Mesenchymal stem cell (in vitro differentiated cells and primary cell): ENCODE results near the gene RNF11.
A peak's percentile ranks its signal among the peaks of the same experiment; 100 is the strongest.

ENCODE experiments used
- DNase-seq: peaks from one replicate; pipeline ENCODE4 v3.0.0-alpha.2; 2013
- H2AFZ ChIP-seq: one replicate; pipeline ENCODE4 v1.6.1; 2013; ENCODE audit warnings: low read depth, mild to moderate bottlenecking, control low read depth, inconsistent platforms, low read length, moderate library complexity
- H2AK5ac ChIP-seq: 2 replicates; pipeline ENCODE4 v1.6.1; 2013; ENCODE audit warnings: low read length, moderate library complexity, mild to moderate bottlenecking, inconsistent platforms; ENCODE audit not compliant: severe bottlenecking
- H2BK120ac ChIP-seq: one replicate; pipeline ENCODE4 v1.6.1; 2013; ENCODE audit warnings: low read depth, mild to moderate bottlenecking, inconsistent platforms, low read length, moderate library complexity
- H2BK12ac ChIP-seq, 2 experiments: one replicate each; pipeline ENCODE4 v1.6.1; 2013; ENCODE audit warnings: inconsistent platforms in 2 of 2, low read length in 2 of 2, mild to moderate bottlenecking in 2 of 2, moderate library complexity in 2 of 2, control low read depth in 1 of 2
- H2BK15ac ChIP-seq: one replicate; pipeline ENCODE4 v1.6.1; 2013; ENCODE audit warnings: mild to moderate bottlenecking, low read depth, inconsistent platforms; ENCODE audit not compliant: poor library complexity, severe bottlenecking
- H2BK5ac ChIP-seq: 2 replicates; pipeline ENCODE4 v1.6.1; 2013; ENCODE audit warnings: low read depth, mild to moderate bottlenecking, low read length, control low read depth, inconsistent platforms; ENCODE audit not compliant: poor library complexity, severe bottlenecking
- H3K14ac ChIP-seq, 2 experiments: one replicate each; pipeline ENCODE4 v1.6.1; 2013; ENCODE audit warnings: inconsistent platforms in 2 of 2, low read length in 2 of 2, control low read depth in 1 of 2, mild to moderate bottlenecking in 1 of 2, moderate library complexity in 1 of 2
- H3K18ac ChIP-seq, 2 experiments: one replicate each; pipeline ENCODE4 v1.6.1; 2013; ENCODE audit warnings: inconsistent platforms in 2 of 2, low read length in 2 of 2, control low read depth in 1 of 2, low read depth in 1 of 2, mild to moderate bottlenecking in 1 of 2
- H3K23ac ChIP-seq, 2 experiments: one replicate each; pipeline ENCODE4 v1.6.1; 2013; ENCODE audit warnings: inconsistent platforms in 2 of 2, low read length in 2 of 2, mild to moderate bottlenecking in 2 of 2, moderate library complexity in 2 of 2, control low read depth in 1 of 2
- H3K27ac ChIP-seq: 2 replicates; pipeline ENCODE4 v1.5.1; 2013; ENCODE audit warnings: mild to moderate bottlenecking, moderate library complexity, low read length, control low read depth, inconsistent platforms; ENCODE audit not compliant: poor library complexity, severe bottlenecking
- H3K27me3 ChIP-seq, 2 experiments: 2 replicates each; pipeline versions ENCODE4 v1.6.1 to v1.7.0; 2013; ENCODE audit warnings: low read length in 2 of 2, mild to moderate bottlenecking in 2 of 2, moderate library complexity in 2 of 2, control low read depth in 1 of 2, inconsistent platforms in 1 of 2; ENCODE audit not compliant: control insufficient read depth in 1 of 2, insufficient read depth in 1 of 2
- H3K36me3 ChIP-seq, 2 experiments: 2 replicates each; pipeline versions ENCODE4 v1.6.1 to v1.7.0; 2013; ENCODE audit warnings: low read length in 2 of 2, control low read depth in 1 of 2, inconsistent platforms in 1 of 2, low read depth in 1 of 2, mild to moderate bottlenecking in 1 of 2; ENCODE audit not compliant: insufficient read depth in 2 of 2, control insufficient read depth in 1 of 2
- H3K4ac ChIP-seq, 2 experiments: one replicate each; pipeline ENCODE4 v1.6.1; 2013; ENCODE audit warnings: inconsistent platforms in 2 of 2, low read length in 2 of 2, mild to moderate bottlenecking in 2 of 2, moderate library complexity in 2 of 2, control low read depth in 1 of 2, low read depth in 1 of 2
- H3K4me1 ChIP-seq: 2 replicates; pipeline ENCODE4 v1.6.1; 2013; ENCODE audit warnings: low read depth, low read length, control low read depth; ENCODE audit not compliant: control insufficient read depth, insufficient read depth
- H3K4me2 ChIP-seq: 2 replicates; pipeline ENCODE4 v1.6.1; 2013; ENCODE audit warnings: low read length, mild to moderate bottlenecking, inconsistent platforms; ENCODE audit not compliant: poor library complexity, severe bottlenecking
- H3K4me3 ChIP-seq, 2 experiments: 2 replicates each; pipeline versions ENCODE4 v1.5.1 to v1.7.0; 2013; ENCODE audit warnings: low read length in 2 of 2, mild to moderate bottlenecking in 2 of 2, control low read depth in 1 of 2, low read depth in 1 of 2; ENCODE audit not compliant: insufficient read depth in 1 of 2
- H3K79me1 ChIP-seq: replicated peaks from 2 replicates; pipeline ENCODE4 v1.6.1; 2013; ENCODE audit warnings: mild to moderate bottlenecking, control low read depth, low read length, inconsistent platforms; ENCODE audit not compliant: poor library complexity, severe bottlenecking
- H3K9ac ChIP-seq: 2 replicates; pipeline ENCODE4 v1.7.0; 2013; ENCODE audit warnings: mild to moderate bottlenecking, low read length, moderate library complexity
- H3K9me3 ChIP-seq: 2 replicates; pipeline ENCODE4 v1.7.0; 2013; ENCODE audit warnings: mild to moderate bottlenecking, low read length; ENCODE audit not compliant: control insufficient read depth
- H4K8ac ChIP-seq: one replicate; pipeline ENCODE4 v1.6.1; 2013; ENCODE audit warnings: inconsistent platforms, mild to moderate bottlenecking, low read length, moderate library complexity
- H4K91ac ChIP-seq: one replicate; pipeline ENCODE4 v1.6.1; 2013; ENCODE audit warnings: mild to moderate bottlenecking, low read length, inconsistent platforms
- WGBS: methylation state at CpG from one replicate; pipeline ENCODE4 v1.1.7; 2013; ENCODE audit warnings: mixed read lengths; 5-methylcytosine and 5-hydroxymethylcytosine counted together

The RNF11 gene

DNA sequence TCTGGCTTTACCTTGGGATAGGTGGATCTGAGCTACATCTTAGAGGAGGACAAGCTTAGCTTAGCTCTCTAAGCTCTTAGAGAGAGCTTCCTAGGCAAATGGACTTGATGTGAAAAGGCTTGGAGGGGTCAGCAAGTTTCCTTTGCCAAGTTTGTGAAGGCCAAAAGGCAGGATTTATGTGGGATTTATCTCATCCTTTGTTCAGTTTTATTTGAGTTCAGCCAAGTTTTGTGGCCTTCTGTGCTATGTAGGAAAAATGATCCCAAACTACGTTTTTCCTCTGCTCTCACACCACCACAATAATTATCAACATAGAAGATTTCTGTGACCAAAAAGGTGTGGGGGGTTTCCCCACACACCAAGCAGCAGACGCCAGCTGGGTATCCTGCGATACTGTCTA is 26.0 kb upstream of the RNF11 start:
- Histone ChIP-seq H3K9ac (no peak overlapping the region), H3K79me1 (no peaks in the 10 kb centered on the region), H3K27ac (no peak overlapping the region), H3K36me3 (no peaks in the 10 kb centered on the region), H2BK5ac (no peak overlapping the region), H3K14ac (no peak overlapping the region), H2BK15ac (no peak overlapping the region), H2BK12ac (no peak overlapping the region), H3K9me3 (no peaks in the 10 kb centered on the region), H4K8ac (no peak overlapping the region), H3K4me2 (no peak overlapping the region), H2BK120ac (no peak overlapping the region), H3K18ac (no peak overlapping the region), H2AFZ (no peak overlapping the region), H2AK5ac (no peak overlapping the region), H3K4me1 (no peaks in the 10 kb centered on the region), H3K4ac (no peak overlapping the region), H3K27me3 (no peaks in the 10 kb centered on the region), H4K91ac (no peak overlapping the region), H3K23ac (no peak overlapping the region), H3K4me3 (no peak overlapping the region)
- no peak for DNase-seq
- 92% methylated on average over 3 of the region's 3 CpGs for WGBS

DNA sequence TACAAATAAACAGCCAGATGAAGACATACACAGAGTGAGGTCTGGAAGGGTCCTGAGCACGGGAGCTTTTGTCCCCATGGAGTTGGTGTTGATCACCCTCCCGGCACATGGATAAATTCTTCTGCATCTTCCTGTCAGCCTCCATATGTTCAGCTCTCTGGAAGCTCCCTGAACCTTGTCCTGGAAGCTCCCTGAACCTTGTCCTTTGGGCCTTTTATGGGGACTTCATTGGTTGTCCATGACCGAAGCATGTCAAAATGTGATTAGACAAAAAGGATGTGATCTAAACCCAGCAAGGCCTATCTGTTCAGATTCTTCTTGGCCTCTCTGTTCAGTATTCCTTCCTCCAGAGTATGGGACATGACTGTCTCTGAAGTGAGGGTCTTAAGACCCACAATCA is 25.4 kb upstream of the RNF11 start:
- Histone ChIP-seq H3K4me2 (no peak overlapping the region), H3K14ac (no peak overlapping the region), H3K18ac (no peak overlapping the region), H3K9ac (no peak overlapping the region), H3K27ac (no peak overlapping the region), H2BK5ac (no peak overlapping the region), H3K27me3 (no peaks in the 10 kb centered on the region), H2AFZ (no peak overlapping the region), H4K91ac (no peak overlapping the region), H3K9me3 (no peaks in the 10 kb centered on the region), H3K79me1 (no peaks in the 10 kb centered on the region), H3K23ac (no peak overlapping the region), H3K4me1 (no peaks in the 10 kb centered on the region), H4K8ac (no peak overlapping the region), H2BK120ac (no peak overlapping the region), H2BK12ac (no peak overlapping the region), H2BK15ac (no peak overlapping the region), H3K36me3 (no peaks in the 10 kb centered on the region), H3K4ac (no peak overlapping the region), H3K4me3 (no peak overlapping the region), H2AK5ac (no peak overlapping the region)
- whole genome bisulfite sequencing = 92% methylated on average over 3 of the region's 3 CpGs
- DNase-seq = no peak

DNA sequence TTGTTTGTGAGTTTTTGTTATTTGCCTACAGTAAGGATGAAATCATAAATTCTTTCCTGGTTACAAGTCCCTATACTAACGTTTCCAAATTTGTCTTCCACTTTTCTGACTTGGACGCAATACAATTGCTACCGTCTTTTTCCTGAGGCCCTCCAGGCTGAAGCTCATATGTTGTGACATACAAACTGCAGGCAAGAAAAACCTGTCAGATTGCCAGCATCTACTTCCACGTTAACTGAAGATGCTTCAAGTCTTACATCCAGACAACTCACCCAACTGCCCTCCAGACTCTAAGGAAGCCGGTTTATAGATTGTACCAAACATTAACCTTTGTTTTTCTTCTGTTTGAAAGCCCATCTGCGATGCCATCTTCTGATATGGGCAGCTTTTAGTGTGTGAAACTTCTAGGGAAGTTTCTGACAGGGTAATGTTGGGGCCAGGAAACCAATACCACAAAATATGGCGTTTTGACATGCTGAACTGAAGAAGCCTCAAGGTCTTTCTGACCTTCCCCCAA is 21.4 kb upstream of the RNF11 start:
- Histone ChIP-seq H3K27me3 (no peaks in the 10 kb centered on the region), H3K4ac (no peak overlapping the region), H3K18ac (no peak overlapping the region), H4K91ac (no peak overlapping the region), H2BK12ac (no peak overlapping the region), H3K36me3 (no peaks in the 10 kb centered on the region), H2BK15ac (no peak overlapping the region), H2AK5ac (no peak overlapping the region), H3K23ac (no peak overlapping the region), H3K79me1 (no peaks in the 10 kb centered on the region), H3K14ac (no peak overlapping the region), H3K4me1 (no peaks in the 10 kb centered on the region), H2BK120ac (no peak overlapping the region), H3K4me2 (no peak overlapping the region), H4K8ac (no peak overlapping the region), H3K27ac (no peak overlapping the region), H2AFZ (no peak overlapping the region), H2BK5ac (no peak overlapping the region), H3K4me3 (peak overlapping the region in 1 of 2 experiments; percentile 8), H3K9ac (peak overlapping the region; percentile 55), H3K9me3 (no peaks in the 10 kb centered on the region)
- DNase-seq = no peak
- 75% methylated on average over 7 of the region's 7 CpGs for WGBS

DNA sequence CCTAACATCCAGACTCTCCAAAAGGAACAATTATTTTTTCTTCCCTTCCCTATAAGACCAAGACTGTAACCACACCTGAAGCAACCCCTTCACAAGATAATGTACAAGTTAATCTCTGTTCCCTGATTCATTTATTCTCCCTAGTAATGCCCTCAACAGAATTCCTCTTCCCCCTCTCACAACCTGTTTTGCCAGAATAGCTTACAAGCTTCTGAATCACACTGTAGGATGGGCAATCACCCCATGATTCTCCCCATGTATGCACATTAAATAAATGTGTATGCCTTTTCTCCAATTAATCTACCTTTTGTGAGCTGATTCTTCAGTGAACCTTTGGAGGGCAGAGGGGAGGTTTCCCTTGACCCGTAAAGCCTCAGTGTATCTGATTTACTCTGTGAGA is 20.9 kb upstream of the RNF11 start:
- Histone ChIP-seq H3K4me1 (no peaks in the 10 kb centered on the region), H4K8ac (no peak overlapping the region), H3K27me3 (no peaks in the 10 kb centered on the region), H3K36me3 (no peaks in the 10 kb centered on the region), H2AFZ (no peak overlapping the region), H2BK15ac (no peak overlapping the region), H3K4me3 (peak overlapping the region in 1 of 2 experiments; percentile 8), H3K18ac (no peak overlapping the region), H2BK5ac (no peak overlapping the region), H2AK5ac (no peak overlapping the region), H3K14ac (no peak overlapping the region), H3K9me3 (no peaks in the 10 kb centered on the region), H3K4ac (no peak overlapping the region), H3K4me2 (no peak overlapping the region), H3K27ac (no peak overlapping the region), H4K91ac (no peak overlapping the region), H3K23ac (no peak overlapping the region), H2BK12ac (no peak overlapping the region), H2BK120ac (no peak overlapping the region), H3K9ac (peak overlapping the region; percentile 55), H3K79me1 (no peaks in the 10 kb centered on the region)
- 100% methylated on average over 1 of the region's 1 CpG for WGBS
- no peak for DNase-seq
